CD14-positive monocyte (primary cell): ENCODE measurements around the gene PLXNC1. TPM values are rescaled to one million over a fixed set of nuclear protein-coding genes. Genes with fewer than 3 reads are reported as not detected.

ENCODE experiments used
- DNase-seq, 3 donors: peaks; one replicate each; pipeline ENCODE4 v3.0.0-alpha.2; 2011 to 2022
- H2AFZ ChIP-seq: 2 replicates; pipeline ENCODE4 v1.6.0; 2012; ENCODE audit warnings: mild to moderate bottlenecking, low read depth, low read length, inconsistent platforms; ENCODE audit not compliant: insufficient read depth, poor library complexity, severe bottlenecking
- H3K27ac ChIP-seq, 2 donors: 1 replicate in 1 of 2; 2 replicates in 1 of 2; pipeline ENCODE4 v1.5.1; 2012 to 2013; ENCODE audit warnings: low read length in 2 of 2, control low read depth in 1 of 2, inconsistent platforms in 1 of 2, low read depth in 1 of 2, mild to moderate bottlenecking in 1 of 2
- H3K27me3 ChIP-seq, 2 donors: one replicate each; pipeline versions ENCODE4 v1.6.0 to v1.6.1; 2011 to 2013; ENCODE audit warnings: low read length in 2 of 2; ENCODE audit not compliant: control insufficient read depth in 2 of 2, insufficient read depth in 2 of 2
- H3K36me3 ChIP-seq, 2 donors: replicated peaks in 1 of 2; 1 replicate in 1 of 2; 2 replicates in 1 of 2; pipeline versions ENCODE4 v1.5.1 to v1.6.1; 2012 to 2013; ENCODE audit warnings: low read length in 2 of 2, control low read depth in 1 of 2, inconsistent platforms in 1 of 2, mild to moderate bottlenecking in 1 of 2; ENCODE audit not compliant: insufficient read depth in 2 of 2, control insufficient read depth in 1 of 2
- H3K4me1 ChIP-seq, 2 donors: 1 replicate in 1 of 2; 2 replicates in 1 of 2; pipeline versions ENCODE4 v1.5.1 to v1.6.1; 2012 to 2013; ENCODE audit warnings: low read length in 2 of 2, control low read depth in 1 of 2, inconsistent platforms in 1 of 2, mild to moderate bottlenecking in 1 of 2, moderate library complexity in 1 of 2; ENCODE audit not compliant: insufficient read depth in 2 of 2, control insufficient read depth in 1 of 2
- H3K4me2 ChIP-seq: replicated peaks from 2 replicates; pipeline ENCODE3; 2012; ENCODE audit warnings: low read length, moderate library complexity, mild to moderate bottlenecking; ENCODE audit not compliant: poor library complexity, severe bottlenecking; ENCODE audit errors: extremely low read depth
- H3K4me3 ChIP-seq, 3 experiments: fragments of 200-600 bp in 1 of 3; sonication (generic) in 1 of 3; replicated peaks in 1 of 3; 1 replicate in 2 of 3; 2 replicates in 1 of 3; pipeline ENCODE4 v1.5.1; 2011 to 2013; ENCODE audit warnings: low read length in 3 of 3, mild to moderate bottlenecking in 3 of 3, control low read depth in 2 of 3, low read depth in 2 of 3, inconsistent platforms in 1 of 3, moderate library complexity in 1 of 3
- H3K79me2 ChIP-seq: 2 replicates; pipeline ENCODE4 v1.6.0; 2012; ENCODE audit warnings: mild to moderate bottlenecking, control low read depth, inconsistent platforms, low read length, moderate library complexity; ENCODE audit not compliant: insufficient read depth
- H3K9ac ChIP-seq: 2 replicates; pipeline ENCODE4 v1.6.0; 2017; ENCODE audit warnings: low read length, mild to moderate bottlenecking; ENCODE audit not compliant: insufficient read depth, poor library complexity, severe bottlenecking
- H3K9me3 ChIP-seq, 2 donors: replicated peaks in 1 of 2; 1 replicate in 1 of 2; 2 replicates in 1 of 2; pipeline versions ENCODE4 v1.5.1 to v1.6.1; 2012 to 2013; ENCODE audit warnings: low read length in 2 of 2, control low read depth in 1 of 2; ENCODE audit not compliant: control insufficient read depth in 1 of 2, insufficient read depth in 1 of 2
- H4K20me1 ChIP-seq: 2 replicates; pipeline ENCODE4 v1.6.0; 2012; ENCODE audit warnings: mild to moderate bottlenecking, low read length, control low read depth, moderate library complexity; ENCODE audit not compliant: insufficient read depth
- H3K27ac Mint-ChIP-seq, 7 donors: one replicate each; pipeline ENCODE4 v1.8.0; 2020; ENCODE audit warnings: mild to moderate bottlenecking in 7 of 7, mixed read lengths in 7 of 7, moderate library complexity in 6 of 7, inconsistent platforms in 2 of 7
- H3K27me3 Mint-ChIP-seq, 3 donors: one replicate each; pipeline ENCODE4 v1.8.0; 2021 to 2022; ENCODE audit warnings: low read depth in 3 of 3, mild to moderate bottlenecking in 3 of 3, mixed read lengths in 3 of 3, moderate library complexity in 3 of 3, inconsistent platforms in 1 of 3
- H3K36me3 Mint-ChIP-seq, 2 donors: one replicate each; pipeline ENCODE4 v1.8.0; 2020; ENCODE audit warnings: mixed read lengths in 2 of 2, inconsistent platforms in 1 of 2, mild to moderate bottlenecking in 1 of 2
- H3K4me1 Mint-ChIP-seq: one replicate; pipeline ENCODE4 v1.8.0; 2020; ENCODE audit warnings: mild to moderate bottlenecking, mixed read lengths
- H3K4me3 Mint-ChIP-seq, 2 donors: one replicate each; pipeline ENCODE4 v1.8.0; 2020; ENCODE audit warnings: mild to moderate bottlenecking in 2 of 2, mixed read lengths in 2 of 2, moderate library complexity in 1 of 2
- H3K9me3 Mint-ChIP-seq, 7 donors: one replicate each; pipeline ENCODE4 v1.8.0; 2020 to 2022; ENCODE audit warnings: mixed read lengths in 7 of 7, mild to moderate bottlenecking in 6 of 7, moderate library complexity in 6 of 7, inconsistent platforms in 2 of 7
- WGBS: methylation state at CpG from one replicate; pipeline ENCODE4 v1.1.5; 2013; ENCODE audit warnings: missing lambda C conversion rate; ENCODE audit not compliant: insufficient coverage; 5-methylcytosine and 5-hydroxymethylcytosine counted together
- intact Hi-C, 2 donors: fragments of 100-400 bp; cut with micrococcal nuclease; formaldehyde crosslinking; loops; one replicate each; pipeline versions ENCODE4 v1.15.0 to v1.15.1; 2023
- polyA plus RNA-seq, 3 donors: library from polyadenylated mRNA; depleted of rRNA in 1 of 3; unstranded in 2 of 3; stranded (reverse) in 1 of 3; fragments of 300-500 nt in 2 of 3; fragments of >200 nt in 1 of 3; fragmentation: Illumina TruSeq in 2 of 3; gene quantifications; 1 replicate in 2 of 3; 2 replicates in 1 of 3; pipeline ENCODE4 v1.2.3, GENCODE V29; 2012 to 2021
- TF ChIP-seq, protein P1 (sequence below): fragments of 200-600 bp; IDR thresholded peaks from one replicate; pipeline ENCODE4 v1.8.0; 2022; ENCODE audit warnings: antibody characterized with exemption, mild to moderate bottlenecking

PLXNC1 gene
- polyA plus RNA-seq, 3 donors = 14.3 to 35.2 (median 15.4) TPM

DNA sequence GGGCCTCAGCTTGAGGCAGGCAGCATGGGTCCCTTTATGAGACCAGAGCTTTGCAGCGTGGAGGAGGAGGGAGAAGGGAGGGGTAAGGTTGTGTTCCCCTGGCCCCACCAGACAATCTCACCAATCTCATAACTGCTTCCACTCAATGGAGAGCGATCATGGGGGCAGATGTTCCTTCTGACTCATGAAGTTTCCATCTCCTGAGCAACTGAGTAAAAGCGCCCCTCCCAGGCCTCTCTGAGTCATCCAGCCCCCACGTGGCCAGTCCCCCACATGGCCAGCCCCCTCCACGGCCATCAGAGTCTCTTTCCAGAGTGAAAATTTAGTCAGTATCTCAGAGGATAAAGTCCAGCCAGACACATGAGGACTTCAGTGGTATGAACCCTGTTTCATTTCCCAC lies 39.2 kb upstream of the PLXNC1 start:
- Histone ChIP-seq H3K27me3 (no peaks in the 10 kb centered on the region), H3K27ac (no peak overlapping the region), H3K9ac (no peak overlapping the region), H3K4me3 (no peak overlapping the region), H3K4me1 (peaks cover 23 to 30% of the 10 kb centered on the region in 2 donors), H3K9me3 (no peaks in the 10 kb centered on the region), H3K4me2 (no peak overlapping the region), H2AFZ (no peak overlapping the region), H3K36me3 (no peaks in the 10 kb centered on the region), H3K79me2 (no peaks in the 10 kb centered on the region), H4K20me1 (no peaks in the 10 kb centered on the region)
- peaks cover 2 to 5% (median 3%) of the 10 kb centered on the region in 3 donors for H3K27me3 Mint-ChIP-seq
- TF ChIP-seq, protein P1, sequence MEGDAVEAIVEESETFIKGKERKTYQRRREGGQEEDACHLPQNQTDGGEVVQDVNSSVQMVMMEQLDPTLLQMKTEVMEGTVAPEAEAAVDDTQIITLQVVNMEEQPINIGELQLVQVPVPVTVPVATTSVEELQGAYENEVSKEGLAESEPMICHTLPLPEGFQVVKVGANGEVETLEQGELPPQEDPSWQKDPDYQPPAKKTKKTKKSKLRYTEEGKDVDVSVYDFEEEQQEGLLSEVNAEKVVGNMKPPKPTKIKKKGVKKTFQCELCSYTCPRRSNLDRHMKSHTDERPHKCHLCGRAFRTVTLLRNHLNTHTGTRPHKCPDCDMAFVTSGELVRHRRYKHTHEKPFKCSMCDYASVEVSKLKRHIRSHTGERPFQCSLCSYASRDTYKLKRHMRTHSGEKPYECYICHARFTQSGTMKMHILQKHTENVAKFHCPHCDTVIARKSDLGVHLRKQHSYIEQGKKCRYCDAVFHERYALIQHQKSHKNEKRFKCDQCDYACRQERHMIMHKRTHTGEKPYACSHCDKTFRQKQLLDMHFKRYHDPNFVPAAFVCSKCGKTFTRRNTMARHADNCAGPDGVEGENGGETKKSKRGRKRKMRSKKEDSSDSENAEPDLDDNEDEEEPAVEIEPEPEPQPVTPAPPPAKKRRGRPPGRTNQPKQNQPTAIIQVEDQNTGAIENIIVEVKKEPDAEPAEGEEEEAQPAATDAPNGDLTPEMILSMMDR = no peak
- H3K27ac Mint-ChIP-seq = no peak overlapping the region
- no peak for DNase-seq
- intact Hi-C loops = loop anchor here in 1 of 2 donors (10.0 kb wide), 1 partner anchor 344 kb away; no protein-coding TSS in a partner anchor
- 56% methylated on average over 3 of the region's 5 CpGs for WGBS
- peaks cover 0 to 2% of the 10 kb centered on the region in 2 donors for H3K36me3 Mint-ChIP-seq
- H3K4me3 Mint-ChIP-seq = no peak overlapping the region
- H3K4me1 Mint-ChIP-seq = peaks cover 32% of the 10 kb centered on the region
- no peaks in the 10 kb centered on the region for H3K9me3 Mint-ChIP-seq

DNA sequence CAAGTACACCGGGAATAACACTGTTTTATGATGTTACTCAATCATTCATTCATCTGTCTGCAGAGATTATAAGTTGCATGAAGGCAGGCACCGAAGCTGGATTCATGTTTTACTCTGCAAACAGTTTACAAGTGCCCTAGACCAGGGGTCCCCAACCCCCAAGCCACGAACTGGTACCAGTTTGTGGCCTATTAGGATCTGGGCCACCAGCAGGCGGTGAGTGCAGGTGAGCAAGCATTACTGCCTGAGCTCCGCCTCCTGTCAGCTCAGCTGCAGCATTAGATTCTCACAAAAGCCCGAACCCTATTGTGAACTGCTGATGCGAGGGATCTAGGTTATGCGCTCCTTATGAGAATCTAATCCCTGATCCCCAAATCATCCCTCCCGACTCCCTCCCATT lies 38.1 kb upstream of the PLXNC1 start:
- no peaks in the 10 kb centered on the region for H3K9me3 ChIP-seq
- peaks cover 2 to 5% (median 2%) of the 10 kb centered on the region in 3 donors for H3K27me3 Mint-ChIP-seq
- H3K4me1 Mint-ChIP-seq = peaks cover 38% of the 10 kb centered on the region
- H3K27me3 ChIP-seq = no peaks in the 10 kb centered on the region
- H3K4me1 ChIP-seq = peaks cover 23 to 36% of the 10 kb centered on the region in 2 donors
- intact Hi-C loops = no loop called here
- no peak overlapping the region for H2AFZ ChIP-seq
- WGBS = 96% methylated on average over 7 of the region's 9 CpGs
- no peaks in the 10 kb centered on the region for H3K9me3 Mint-ChIP-seq
- DNase-seq = no peak
- H3K9ac ChIP-seq = no peak overlapping the region
- TF ChIP-seq, protein P1 = no peak
- H3K4me2 ChIP-seq = no peak overlapping the region
- no peak overlapping the region for H3K4me3 ChIP-seq
- H3K4me3 Mint-ChIP-seq = no peak overlapping the region
- peaks cover 0 to 2% of the 10 kb centered on the region in 2 donors for H3K36me3 Mint-ChIP-seq
- H3K27ac Mint-ChIP-seq = no peak overlapping the region
- no peak overlapping the region for H3K27ac ChIP-seq
- H3K79me2 ChIP-seq = no peaks in the 10 kb centered on the region
- no peaks in the 10 kb centered on the region for H3K36me3 ChIP-seq
- no peaks in the 10 kb centered on the region for H4K20me1 ChIP-seq
